ENCODE data around the gene PELI2.

DNA sequence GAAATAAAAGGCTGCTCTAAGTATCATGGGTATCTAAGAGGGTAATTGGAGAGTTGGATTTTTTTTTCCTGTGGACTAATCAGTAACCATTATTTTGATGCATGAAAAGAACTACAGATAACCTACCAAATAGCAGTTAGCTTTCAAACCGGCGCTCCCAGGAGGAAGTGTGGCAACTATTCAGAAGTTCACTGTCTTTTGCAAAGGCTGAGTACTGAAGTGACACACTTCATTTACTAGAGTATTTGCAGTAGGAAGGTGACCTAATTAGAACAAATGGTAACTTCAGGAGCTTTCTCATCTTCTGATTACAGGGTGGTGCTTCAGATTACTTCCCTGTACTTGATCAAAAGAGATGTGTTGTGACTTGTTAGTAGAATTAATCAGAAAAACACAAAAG lies 87.7 kb downstream of the PELI2 start:
- TF ChIP-seq, protein P1, sequence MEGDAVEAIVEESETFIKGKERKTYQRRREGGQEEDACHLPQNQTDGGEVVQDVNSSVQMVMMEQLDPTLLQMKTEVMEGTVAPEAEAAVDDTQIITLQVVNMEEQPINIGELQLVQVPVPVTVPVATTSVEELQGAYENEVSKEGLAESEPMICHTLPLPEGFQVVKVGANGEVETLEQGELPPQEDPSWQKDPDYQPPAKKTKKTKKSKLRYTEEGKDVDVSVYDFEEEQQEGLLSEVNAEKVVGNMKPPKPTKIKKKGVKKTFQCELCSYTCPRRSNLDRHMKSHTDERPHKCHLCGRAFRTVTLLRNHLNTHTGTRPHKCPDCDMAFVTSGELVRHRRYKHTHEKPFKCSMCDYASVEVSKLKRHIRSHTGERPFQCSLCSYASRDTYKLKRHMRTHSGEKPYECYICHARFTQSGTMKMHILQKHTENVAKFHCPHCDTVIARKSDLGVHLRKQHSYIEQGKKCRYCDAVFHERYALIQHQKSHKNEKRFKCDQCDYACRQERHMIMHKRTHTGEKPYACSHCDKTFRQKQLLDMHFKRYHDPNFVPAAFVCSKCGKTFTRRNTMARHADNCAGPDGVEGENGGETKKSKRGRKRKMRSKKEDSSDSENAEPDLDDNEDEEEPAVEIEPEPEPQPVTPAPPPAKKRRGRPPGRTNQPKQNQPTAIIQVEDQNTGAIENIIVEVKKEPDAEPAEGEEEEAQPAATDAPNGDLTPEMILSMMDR (IDR thresholded peaks at IDR 0.05) = no peak
- TF ChIP-seq POLR2A (IDR thresholded peaks at IDR 0.05) = no peak

Measured in testis (tissue), 2 donors.